ENCODE measurements around the gene TSPAN17.

The TSPAN17 gene

DNA sequence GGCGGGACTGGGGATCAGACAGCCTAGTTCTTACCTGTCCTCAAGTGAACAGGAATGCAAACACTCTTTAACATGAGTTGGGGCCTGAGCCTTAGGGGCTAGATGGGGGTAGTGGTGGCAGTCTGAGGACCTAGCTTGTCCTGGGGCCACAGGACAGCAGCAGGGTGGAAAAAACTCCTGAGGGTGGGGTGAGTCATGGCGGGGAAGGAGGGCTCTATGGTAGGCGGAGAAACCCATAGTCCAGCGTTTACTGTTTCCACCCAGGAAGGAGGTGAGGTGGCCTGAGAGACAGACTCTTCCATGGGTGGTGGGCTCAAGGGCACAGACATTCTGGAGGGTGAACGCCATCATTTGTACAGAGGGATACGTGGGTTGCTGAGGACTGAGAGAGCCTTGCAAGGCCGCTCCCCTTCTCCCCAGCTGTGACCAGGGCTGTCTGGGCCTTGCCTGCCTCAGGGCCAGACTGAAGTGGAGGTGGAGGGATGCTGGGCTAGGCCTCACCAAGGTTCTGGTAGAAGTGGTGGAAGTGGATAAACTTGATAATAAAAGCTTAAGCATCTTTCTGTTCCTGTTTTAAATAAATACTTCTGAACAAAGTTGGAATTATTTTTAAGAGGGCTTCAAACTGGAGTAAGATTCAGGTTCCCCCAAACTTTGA is 1.1 kb upstream of the TSPAN17 start:
- TF ChIP-seq CTCF (IDR thresholded peaks at IDR 0.05), result no peak

- TF ChIP-seq CTCF (IDR thresholded peaks at IDR 0.05), result no peak
These were observed 616 bp upstream of the TSPAN17 start for GRCh38 chr5:176646707-176647029.

- TF ChIP-seq CTCF (IDR thresholded peaks at IDR 0.05), result no peak
These were observed 674 bp downstream of the TSPAN17 start for GRCh38 chr5:176647843-176648473.

DNA sequence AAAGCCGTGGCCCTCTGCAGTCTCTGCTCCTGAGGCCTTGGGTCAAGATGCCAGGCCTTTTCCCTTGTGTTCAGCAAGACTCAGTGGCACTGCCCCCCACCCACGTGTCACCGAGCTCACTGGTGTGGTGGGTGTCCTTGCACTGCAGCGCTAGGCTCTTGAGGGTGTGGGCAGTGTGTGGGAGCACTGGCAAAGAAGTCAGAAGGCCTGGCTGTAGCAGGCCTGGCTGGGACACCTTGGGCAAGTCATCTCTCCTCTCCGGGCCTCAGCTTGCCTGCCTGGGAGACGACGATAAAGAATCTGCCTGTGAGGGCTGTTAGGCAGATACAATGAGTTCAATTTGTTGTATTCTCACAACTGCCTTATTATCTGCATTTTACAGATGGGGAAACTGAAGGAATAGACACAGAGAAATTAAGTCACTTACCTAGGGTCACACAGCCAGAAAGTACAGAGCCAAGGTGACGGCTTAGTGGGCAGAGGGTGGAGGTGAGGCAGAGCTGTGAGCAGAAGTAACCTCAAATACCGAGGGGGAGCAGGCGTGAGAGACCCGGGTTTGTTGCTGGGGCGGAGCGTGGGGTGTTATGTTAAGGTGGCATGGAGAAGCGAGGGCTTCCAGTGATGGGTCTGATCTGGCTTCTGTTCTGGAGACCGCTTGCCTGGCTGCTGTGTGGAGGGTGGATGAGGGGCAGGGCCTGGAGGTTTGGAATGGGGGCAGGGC is 1.4 kb downstream of the TSPAN17 start:
- no peak for TF ChIP-seq CTCF (IDR thresholded peaks at IDR 0.05)

GRCh38 chr5:176650354-176650884 is 3.1 kb downstream of the TSPAN17 start:
- TF ChIP-seq CTCF (IDR thresholded peaks at IDR 0.05), result no peak

- TF ChIP-seq CTCF (IDR thresholded peaks at IDR 0.05), result no peak
These were observed 4.2 kb downstream of the TSPAN17 start for GRCh38 chr5:176651472-176651980.

DNA sequence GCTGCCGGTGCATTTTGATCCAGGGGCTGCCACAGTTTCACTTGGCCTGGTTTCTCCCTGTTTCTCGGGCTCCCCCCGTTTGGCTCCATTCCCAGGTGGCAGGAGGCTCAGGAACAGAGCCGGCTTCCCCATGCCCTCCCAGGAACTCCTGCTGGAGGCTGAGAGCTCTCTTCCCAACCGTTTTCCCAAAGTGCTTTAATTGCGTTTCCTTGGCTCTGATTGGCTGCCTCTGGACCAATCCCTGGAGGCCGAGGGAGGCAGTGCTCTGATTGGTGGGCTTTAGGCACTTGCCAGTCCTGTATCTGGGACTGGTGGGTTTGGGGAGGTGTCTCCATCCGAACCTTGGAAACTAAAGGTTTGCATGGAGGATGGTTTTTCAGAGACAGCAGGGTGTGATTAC is 4.9 kb downstream of the TSPAN17 start:
- no peak for TF ChIP-seq CTCF (IDR thresholded peaks at IDR 0.05)

Measured in LNCAP (cell line).